ENCODE results near the gene FAAP24.
"Not testable (repeated sequence)": the region's sequence is repeated elsewhere in the genome, so short reads cannot be mapped to it uniquely, and the experiment has no call there.

The FAAP24 gene, protein sequence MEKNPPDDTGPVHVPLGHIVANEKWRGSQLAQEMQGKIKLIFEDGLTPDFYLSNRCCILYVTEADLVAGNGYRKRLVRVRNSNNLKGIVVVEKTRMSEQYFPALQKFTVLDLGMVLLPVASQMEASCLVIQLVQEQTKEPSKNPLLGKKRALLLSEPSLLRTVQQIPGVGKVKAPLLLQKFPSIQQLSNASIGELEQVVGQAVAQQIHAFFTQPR

GRCh38 chr19:32971715-32972540 lies at the start of gene FAAP24, which contains the start of gene CEP89:
Gene FAAP24, plus strand, starts transcription at chr19:32972242. Its CDS starts 955 bp downstream, at chr19:32973197.
Gene CEP89, minus strand, starts transcription at chr19:32971958. Its CDS starts 84 bp downstream, at chr19:32971874.
- Histone ChIP-seq H3K9me3 (no peaks in the 10 kb centered on the region), H3K36me3 (peaks cover 24% of the 10 kb centered on the region), H3K27me3 (no peaks in the 10 kb centered on the region), H3K4me2 (peak within 1 kb of the TSS; percentile 91), H3K4me3 (peak within 1 kb of the TSS; percentile 78), H3K9ac (peak within 1 kb of the TSS; percentile 82), H3K27ac (peak within 1 kb of the TSS; percentile 82), H3K4me1 (peaks cover 22% of the 10 kb centered on the region), H4K20me1 (no peaks in the 10 kb centered on the region)
- TF ChIP-seq Cebpa-rat (IDR thresholded peaks at IDR 0.05): no peak

DNA sequence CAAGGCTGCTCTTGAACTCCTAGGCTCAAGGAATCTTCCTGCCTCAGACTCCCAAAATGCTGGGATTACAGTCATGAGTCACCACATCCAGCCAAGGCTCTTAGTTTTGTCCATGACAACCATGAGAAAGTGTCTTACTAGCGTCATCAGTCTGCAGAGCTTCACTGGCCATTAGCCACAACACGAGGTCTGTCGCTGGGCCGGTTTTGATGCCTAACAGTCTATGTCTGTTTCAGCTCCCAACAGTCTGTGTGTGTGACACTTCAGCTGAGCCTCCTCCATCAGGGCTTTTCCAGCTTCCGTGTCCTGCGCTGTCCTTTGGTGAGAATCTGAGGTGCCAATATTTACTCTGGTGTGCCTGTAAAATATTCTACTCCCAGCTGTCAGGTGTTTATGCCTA lies 47.8 kb upstream of the FAAP24 start:
- Histone ChIP-seq H4K20me1 (no peaks in the 10 kb centered on the region), H3K27ac (no peak overlapping the region)

DNA sequence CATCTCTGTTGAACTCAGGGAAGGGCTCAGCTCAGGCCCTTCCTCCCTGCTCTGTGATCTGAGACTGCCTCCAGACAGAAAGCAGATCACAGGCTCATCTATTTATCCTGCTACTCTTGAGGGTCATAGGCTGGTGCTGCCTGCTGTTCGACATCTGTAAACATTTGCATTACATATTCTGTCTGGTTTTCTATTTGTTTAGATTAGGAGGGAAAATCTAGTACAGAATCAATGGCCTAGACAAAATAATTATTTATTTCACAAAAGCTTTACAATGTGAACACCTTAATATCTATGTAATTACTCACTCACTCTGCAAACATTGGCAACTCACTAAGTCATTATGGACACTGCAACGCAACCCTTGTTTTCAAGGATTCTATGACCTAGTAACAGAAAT lies 43.2 kb upstream of the FAAP24 start:
- no peak overlapping the region for H3K27ac ChIP-seq
- no peak for TF ChIP-seq Cebpa-rat (IDR thresholded peaks at IDR 0.05)
- no peak overlapping the region for H3K9ac ChIP-seq
- no peaks in the 10 kb centered on the region for H4K20me1 ChIP-seq
- peaks cover 16% of the 10 kb centered on the region for H3K9me3 ChIP-seq
- H3K36me3 ChIP-seq: peaks cover 73% of the 10 kb centered on the region
- no peaks in the 10 kb centered on the region for H3K27me3 ChIP-seq
- no peak overlapping the region for H3K4me2 ChIP-seq
- peaks cover 2% of the 10 kb centered on the region for H3K4me1 ChIP-seq
- H3K4me3 ChIP-seq: no peak overlapping the region

More for the DNA sequence above, 47.8 kb upstream of the FAAP24 start:
- Histone ChIP-seq H3K4me3 (no peak overlapping the region), H3K4me1 (no peaks in the 10 kb centered on the region), H3K36me3 (peaks cover 70% of the 10 kb centered on the region), H3K9me3 (peaks cover 16% of the 10 kb centered on the region), H3K27me3 (no peaks in the 10 kb centered on the region), H3K9ac (no peak overlapping the region), H3K4me2 (no peak overlapping the region)
- no peak for TF ChIP-seq Cebpa-rat (IDR thresholded peaks at IDR 0.05)

DNA sequence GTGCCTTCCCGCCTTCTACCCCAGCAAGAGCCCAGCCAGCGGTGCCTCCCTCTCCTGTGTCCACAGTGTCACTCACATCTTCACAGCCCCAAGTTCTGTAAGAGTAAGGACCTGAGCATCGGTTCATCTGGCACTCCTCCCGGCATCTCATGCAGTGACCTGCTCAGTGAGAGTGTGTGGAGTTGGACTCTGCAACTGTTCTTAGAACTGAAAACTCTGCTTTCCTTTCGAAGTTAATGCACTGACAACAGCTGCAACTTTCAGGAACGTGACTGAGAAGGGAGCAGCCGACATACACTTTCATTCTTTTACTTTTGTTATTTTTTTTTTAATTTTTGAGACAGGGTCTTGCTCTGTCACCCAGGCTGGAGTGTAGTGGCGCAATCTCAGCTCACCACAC lies 41.5 kb upstream of the FAAP24 start:
- H3K9me3 ChIP-seq: peaks cover 16% of the 10 kb centered on the region
- H4K20me1 ChIP-seq: no peaks in the 10 kb centered on the region
- no peak for TF ChIP-seq Cebpa-rat (IDR thresholded peaks at IDR 0.05)

DNA sequence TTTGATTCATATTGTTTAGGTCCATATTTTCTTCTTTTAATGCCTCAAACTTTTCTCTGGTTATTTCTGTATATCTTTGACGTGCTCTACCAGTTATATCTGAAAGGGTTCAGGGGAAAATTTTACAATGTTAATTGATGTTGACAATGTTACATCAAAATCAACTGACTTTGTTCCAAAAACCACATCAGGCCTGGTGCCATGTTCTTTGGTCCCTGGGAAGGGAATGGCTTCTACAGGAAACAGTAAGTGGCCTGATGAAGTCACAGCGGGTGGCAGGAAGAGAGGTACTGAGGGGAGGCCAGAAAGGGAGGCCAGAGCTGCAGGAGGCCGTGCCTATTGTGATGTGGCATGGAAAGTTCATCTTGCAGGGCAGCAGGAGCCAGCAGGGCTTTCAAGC lies 38.5 kb upstream of the FAAP24 start:
- Histone ChIP-seq H3K36me3 (peaks cover 66% of the 10 kb centered on the region), H3K9me3 (peaks cover 7% of the 10 kb centered on the region), H3K27ac (no peak overlapping the region), H3K4me1 (peaks cover 15% of the 10 kb centered on the region), H3K27me3 (no peaks in the 10 kb centered on the region), H3K4me3 (no peak overlapping the region), H4K20me1 (no peaks in the 10 kb centered on the region), H3K9ac (no peak overlapping the region), H3K4me2 (peak overlapping the region; percentile 58; the same call in 1 of the 2 replicates)
- no peak for TF ChIP-seq Cebpa-rat (IDR thresholded peaks at IDR 0.05)

More for the DNA sequence above, 41.5 kb upstream of the FAAP24 start:
- H3K4me1 ChIP-seq: peaks cover 15% of the 10 kb centered on the region
- no peak overlapping the region for H3K4me2 ChIP-seq
- no peak overlapping the region for H3K9ac ChIP-seq
- H3K36me3 ChIP-seq: peaks cover 65% of the 10 kb centered on the region
- no peaks in the 10 kb centered on the region for H3K27me3 ChIP-seq
- no peak overlapping the region for H3K4me3 ChIP-seq
- H3K27ac ChIP-seq: no peak overlapping the region

- Histone ChIP-seq H3K36me3 (peaks cover 51% of the 10 kb centered on the region), H3K27ac (no peak overlapping the region), H3K9ac (no peak overlapping the region), H3K27me3 (no peaks in the 10 kb centered on the region), H3K4me3 (no peak overlapping the region), H3K4me2 (no peak overlapping the region), H3K9me3 (peaks cover 4% of the 10 kb centered on the region; the same call in 1 of the 2 replicates), H3K4me1 (peaks cover 15% of the 10 kb centered on the region), H4K20me1 (no peaks in the 10 kb centered on the region)
- TF ChIP-seq Cebpa-rat (IDR thresholded peaks at IDR 0.05): no peak
Observed at GRCh38 chr19:32935629-32936028, 36.4 kb upstream of the FAAP24 start.

DNA sequence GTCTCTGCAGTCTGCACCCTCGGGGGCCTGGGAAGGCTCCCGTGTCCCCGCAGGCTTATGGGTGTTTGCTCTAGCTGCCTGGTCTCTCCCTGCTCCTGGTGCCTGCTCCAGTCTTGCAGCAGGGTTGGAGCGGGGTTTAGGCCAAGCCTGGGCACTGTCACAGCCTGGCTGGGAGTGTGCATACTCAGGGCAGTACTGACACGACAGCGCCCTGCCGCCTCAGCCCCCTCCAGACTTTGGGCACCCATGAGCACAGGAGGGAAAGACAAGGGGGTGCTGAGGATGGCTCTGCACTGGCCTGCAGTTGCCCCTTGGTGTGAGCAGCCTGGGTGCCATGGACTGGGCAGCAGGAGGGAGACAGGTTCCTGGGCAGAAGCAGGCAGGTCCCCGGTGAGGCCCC lies 36.0 kb upstream of the FAAP24 start:
- Histone ChIP-seq H3K9ac (no peak overlapping the region), H3K27ac (no peak overlapping the region), H3K27me3 (no peaks in the 10 kb centered on the region), H3K4me2 (no peak overlapping the region), H3K4me3 (no peak overlapping the region), H4K20me1 (no peaks in the 10 kb centered on the region), H3K36me3 (peaks cover 46% of the 10 kb centered on the region), H3K9me3 (peaks cover 4% of the 10 kb centered on the region; the same call in 1 of the 2 replicates), H3K4me1 (peaks cover 15% of the 10 kb centered on the region)
- TF ChIP-seq Cebpa-rat (IDR thresholded peaks at IDR 0.05): no peak

DNA sequence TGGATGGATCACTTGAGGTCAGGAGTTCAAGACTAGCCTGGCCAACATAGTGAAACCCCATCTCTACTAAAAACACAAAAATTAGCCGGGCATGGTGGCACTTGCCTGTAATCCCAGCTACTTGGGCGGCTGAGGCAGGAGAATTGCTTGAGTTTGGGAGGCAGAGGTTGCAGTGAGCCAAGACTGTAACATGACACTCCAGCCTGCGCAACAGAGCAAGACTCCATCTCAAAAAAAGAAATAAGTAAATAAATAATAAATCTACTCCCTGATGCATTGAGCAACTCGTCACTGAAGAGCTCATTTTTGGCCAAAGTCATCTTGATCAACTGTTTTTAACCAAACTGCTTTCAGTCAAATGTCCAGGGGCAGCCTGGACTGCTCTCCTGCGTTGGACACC lies 30.8 kb upstream of the FAAP24 start:
- H3K36me3 ChIP-seq: peaks cover 71% of the 10 kb centered on the region
- H3K4me2 ChIP-seq, H3K4me3 ChIP-seq, H4K20me1 ChIP-seq, H3K9me3 ChIP-seq, H3K27ac ChIP-seq, H3K4me1 ChIP-seq, H3K9ac ChIP-seq, H3K27me3 ChIP-seq: not testable (repeated sequence)

GRCh38 chr19:32945260-32945659 lies 26.8 kb upstream of the FAAP24 start:
- H3K4me3 ChIP-seq: no peak overlapping the region
- H3K9ac ChIP-seq: no peak overlapping the region
- no peaks in the 10 kb centered on the region for H4K20me1 ChIP-seq
- H3K27ac ChIP-seq: no peak overlapping the region
- H3K36me3 ChIP-seq: peaks cover 80% of the 10 kb centered on the region
- no peaks in the 10 kb centered on the region for H3K9me3 ChIP-seq
- no peak overlapping the region for H3K4me2 ChIP-seq
- no peaks in the 10 kb centered on the region for H3K4me1 ChIP-seq
- H3K27me3 ChIP-seq: no peaks in the 10 kb centered on the region
- no peak for TF ChIP-seq Cebpa-rat (IDR thresholded peaks at IDR 0.05)

- H3K4me2 ChIP-seq: no peak overlapping the region
- H3K27ac ChIP-seq: no peak overlapping the region
- no peaks in the 10 kb centered on the region for H3K27me3 ChIP-seq
- H3K9me3 ChIP-seq: no peaks in the 10 kb centered on the region
- H3K4me3 ChIP-seq: no peak overlapping the region
- H3K9ac ChIP-seq: no peak overlapping the region
- H3K4me1 ChIP-seq: peaks cover 12% of the 10 kb centered on the region
- H3K36me3 ChIP-seq: peaks cover 67% of the 10 kb centered on the region
- no peak for TF ChIP-seq Cebpa-rat (IDR thresholded peaks at IDR 0.05)
- no peaks in the 10 kb centered on the region for H4K20me1 ChIP-seq
Observed at GRCh38 chr19:32966750-32967149, 5.3 kb upstream of the FAAP24 start.

Data from BLaER1 (cell line).